CD14-positive monocyte (primary cell): ENCODE results near the gene RCAN2. TPM values are rescaled to one million over a fixed set of nuclear protein-coding genes. Genes with fewer than 3 reads are reported as not detected.

ENCODE experiments used
- DNase-seq, 3 donors: peaks; one replicate each; pipeline ENCODE4 v3.0.0-alpha.2; 2011 to 2022
- H2AFZ ChIP-seq: 2 replicates; pipeline ENCODE4 v1.6.0; 2012; ENCODE audit warnings: mild to moderate bottlenecking, low read depth, low read length, inconsistent platforms; ENCODE audit not compliant: insufficient read depth, poor library complexity, severe bottlenecking
- H3K27ac ChIP-seq, 2 donors: 1 replicate in 1 of 2; 2 replicates in 1 of 2; pipeline ENCODE4 v1.5.1; 2012 to 2013; ENCODE audit warnings: low read length in 2 of 2, control low read depth in 1 of 2, inconsistent platforms in 1 of 2, low read depth in 1 of 2, mild to moderate bottlenecking in 1 of 2
- H3K27me3 ChIP-seq, 2 donors: one replicate each; pipeline versions ENCODE4 v1.6.0 to v1.6.1; 2011 to 2013; ENCODE audit warnings: low read length in 2 of 2; ENCODE audit not compliant: control insufficient read depth in 2 of 2, insufficient read depth in 2 of 2
- H3K36me3 ChIP-seq, 2 donors: replicated peaks in 1 of 2; 1 replicate in 1 of 2; 2 replicates in 1 of 2; pipeline versions ENCODE4 v1.5.1 to v1.6.1; 2012 to 2013; ENCODE audit warnings: low read length in 2 of 2, control low read depth in 1 of 2, inconsistent platforms in 1 of 2, mild to moderate bottlenecking in 1 of 2; ENCODE audit not compliant: insufficient read depth in 2 of 2, control insufficient read depth in 1 of 2
- H3K4me1 ChIP-seq, 2 donors: 1 replicate in 1 of 2; 2 replicates in 1 of 2; pipeline versions ENCODE4 v1.5.1 to v1.6.1; 2012 to 2013; ENCODE audit warnings: low read length in 2 of 2, control low read depth in 1 of 2, inconsistent platforms in 1 of 2, mild to moderate bottlenecking in 1 of 2, moderate library complexity in 1 of 2; ENCODE audit not compliant: insufficient read depth in 2 of 2, control insufficient read depth in 1 of 2
- H3K4me2 ChIP-seq: replicated peaks from 2 replicates; pipeline ENCODE3; 2012; ENCODE audit warnings: low read length, moderate library complexity, mild to moderate bottlenecking; ENCODE audit not compliant: poor library complexity, severe bottlenecking; ENCODE audit errors: extremely low read depth
- H3K4me3 ChIP-seq, 3 experiments: fragments of 200-600 bp in 1 of 3; sonication (generic) in 1 of 3; replicated peaks in 1 of 3; 1 replicate in 2 of 3; 2 replicates in 1 of 3; pipeline ENCODE4 v1.5.1; 2011 to 2013; ENCODE audit warnings: low read length in 3 of 3, mild to moderate bottlenecking in 3 of 3, control low read depth in 2 of 3, low read depth in 2 of 3, inconsistent platforms in 1 of 3, moderate library complexity in 1 of 3
- H3K79me2 ChIP-seq: 2 replicates; pipeline ENCODE4 v1.6.0; 2012; ENCODE audit warnings: mild to moderate bottlenecking, control low read depth, inconsistent platforms, low read length, moderate library complexity; ENCODE audit not compliant: insufficient read depth
- H3K9ac ChIP-seq: 2 replicates; pipeline ENCODE4 v1.6.0; 2017; ENCODE audit warnings: low read length, mild to moderate bottlenecking; ENCODE audit not compliant: insufficient read depth, poor library complexity, severe bottlenecking
- H3K9me3 ChIP-seq, 2 donors: replicated peaks in 1 of 2; 1 replicate in 1 of 2; 2 replicates in 1 of 2; pipeline versions ENCODE4 v1.5.1 to v1.6.1; 2012 to 2013; ENCODE audit warnings: low read length in 2 of 2, control low read depth in 1 of 2; ENCODE audit not compliant: control insufficient read depth in 1 of 2, insufficient read depth in 1 of 2
- H4K20me1 ChIP-seq: 2 replicates; pipeline ENCODE4 v1.6.0; 2012; ENCODE audit warnings: mild to moderate bottlenecking, low read length, control low read depth, moderate library complexity; ENCODE audit not compliant: insufficient read depth
- H3K27ac Mint-ChIP-seq, 7 donors: one replicate each; pipeline ENCODE4 v1.8.0; 2020; ENCODE audit warnings: mild to moderate bottlenecking in 7 of 7, mixed read lengths in 7 of 7, moderate library complexity in 6 of 7, inconsistent platforms in 2 of 7
- H3K27me3 Mint-ChIP-seq, 3 donors: one replicate each; pipeline ENCODE4 v1.8.0; 2021 to 2022; ENCODE audit warnings: low read depth in 3 of 3, mild to moderate bottlenecking in 3 of 3, mixed read lengths in 3 of 3, moderate library complexity in 3 of 3, inconsistent platforms in 1 of 3
- H3K36me3 Mint-ChIP-seq, 2 donors: one replicate each; pipeline ENCODE4 v1.8.0; 2020; ENCODE audit warnings: mixed read lengths in 2 of 2, inconsistent platforms in 1 of 2, mild to moderate bottlenecking in 1 of 2
- H3K4me1 Mint-ChIP-seq: one replicate; pipeline ENCODE4 v1.8.0; 2020; ENCODE audit warnings: mild to moderate bottlenecking, mixed read lengths
- H3K4me3 Mint-ChIP-seq, 2 donors: one replicate each; pipeline ENCODE4 v1.8.0; 2020; ENCODE audit warnings: mild to moderate bottlenecking in 2 of 2, mixed read lengths in 2 of 2, moderate library complexity in 1 of 2
- H3K9me3 Mint-ChIP-seq, 7 donors: one replicate each; pipeline ENCODE4 v1.8.0; 2020 to 2022; ENCODE audit warnings: mixed read lengths in 7 of 7, mild to moderate bottlenecking in 6 of 7, moderate library complexity in 6 of 7, inconsistent platforms in 2 of 7
- CTCF ChIP-seq: fragments of 200-600 bp; IDR thresholded peaks from one replicate; pipeline ENCODE4 v1.8.0; 2022; ENCODE audit warnings: antibody characterized with exemption, mild to moderate bottlenecking
- WGBS: methylation state at CpG from one replicate; pipeline ENCODE4 v1.1.5; 2013; ENCODE audit warnings: missing lambda C conversion rate; ENCODE audit not compliant: insufficient coverage; 5-methylcytosine and 5-hydroxymethylcytosine counted together
- intact Hi-C, 2 donors: fragments of 100-400 bp; cut with micrococcal nuclease; formaldehyde crosslinking; loops; one replicate each; pipeline versions ENCODE4 v1.15.0 to v1.15.1; 2023
- polyA plus RNA-seq, 3 donors: library from polyadenylated mRNA; depleted of rRNA in 1 of 3; unstranded in 2 of 3; stranded (reverse) in 1 of 3; fragments of 300-500 nt in 2 of 3; fragments of >200 nt in 1 of 3; fragmentation: Illumina TruSeq in 2 of 3; gene quantifications; 1 replicate in 2 of 3; 2 replicates in 1 of 3; pipeline ENCODE4 v1.2.3, GENCODE V29; 2012 to 2021

Gene RCAN2
- polyA plus RNA-seq, 3 donors, result not detected

GRCh38 chr6:46453216-46453615 lies 38.0 kb downstream of the RCAN2 start:
- H3K9me3 Mint-ChIP-seq, result peaks cover 0 to 5% (median 0%) of the 10 kb centered on the region in 7 donors
- TF ChIP-seq CTCF, result no peak
- Histone ChIP-seq H4K20me1 (no peaks in the 10 kb centered on the region), H3K9me3 (no peaks in the 10 kb centered on the region), H3K27me3 (no peaks in the 10 kb centered on the region), H2AFZ (no peak overlapping the region), H3K36me3 (no peaks in the 10 kb centered on the region), H3K27ac (no peak overlapping the region), H3K9ac (no peak overlapping the region), H3K4me1 (no peaks in the 10 kb centered on the region), H3K4me2 (no peak overlapping the region), H3K4me3 (no peak overlapping the region), H3K79me2 (no peaks in the 10 kb centered on the region)
- no peak for DNase-seq
- H3K27me3 Mint-ChIP-seq, result peaks cover 0 to 2% (median 0%) of the 10 kb centered on the region in 3 donors
- H3K4me3 Mint-ChIP-seq, result no peak overlapping the region
- intact Hi-C loops, result no loop called here
- 100% methylated on average over 1 of the region's 4 CpGs for WGBS
- H3K36me3 Mint-ChIP-seq, result no peaks in the 10 kb centered on the region
- H3K27ac Mint-ChIP-seq, result no peak overlapping the region
- H3K4me1 Mint-ChIP-seq, result no peaks in the 10 kb centered on the region

- Histone ChIP-seq H3K4me3 (no peak overlapping the region), H3K9me3 (no peaks in the 10 kb centered on the region), H3K27ac (no peak overlapping the region), H3K79me2 (no peaks in the 10 kb centered on the region), H3K9ac (no peak overlapping the region), H3K36me3 (no peaks in the 10 kb centered on the region), H3K4me1 (no peaks in the 10 kb centered on the region), H3K4me2 (no peak overlapping the region), H3K27me3 (no peaks in the 10 kb centered on the region), H4K20me1 (no peaks in the 10 kb centered on the region), H2AFZ (no peak overlapping the region)
- no peak for TF ChIP-seq CTCF
- Mint-ChIP-seq H3K27ac (no peak overlapping the region), H3K36me3 (no peaks in the 10 kb centered on the region), H3K27me3 (peaks cover 0 to 2% (median 0%) of the 10 kb centered on the region in 3 donors), H3K4me3 (no peak overlapping the region), H3K4me1 (no peaks in the 10 kb centered on the region), H3K9me3 (peaks cover 0 to 6% (median 2%) of the 10 kb centered on the region in 7 donors)
- intact Hi-C loops, result no loop called here
- no CpG with 5 or more reads among the region's 3 CpGs for WGBS
- no peak for DNase-seq
Measured at GRCh38 chr6:46452312-46452917, 38.8 kb downstream of the RCAN2 start.
